CD4-positive, alpha-beta T cell treated with Interleukin-21 for 1 hour (primary cell): ENCODE results near the gene STPG3.
A peak's percentile ranks its signal among the peaks of the same experiment; 100 is the strongest.

ENCODE experiments used
- DNase-seq: peaks from one replicate; pipeline ENCODE4 v3.0.0-alpha.2; 2020

STPG3 gene

GRCh38 chr9:137267933-137268355, 16.9 kb downstream of the STPG3 start:
- DNase-seq, result no peak

GRCh38 chr9:137268538-137269201, 17.6 kb downstream of the STPG3 start:
- DNase-seq, result no peak

GRCh38 chr9:137269231-137269772, 18.2 kb downstream of the STPG3 start:
- DNase-seq, result no peak

GRCh38 chr9:137270929-137271695, 20.0 kb downstream of the STPG3 start:
- DNase-seq, result peak; percentile 23

- DNase-seq, result no peak
Measured at GRCh38 chr9:137271696-137272076, 20.6 kb downstream of the STPG3 start.

- DNase-seq, result no peak
Measured at GRCh38 chr9:137272241-137273094, 21.4 kb downstream of the STPG3 start.

GRCh38 chr9:137273095-137273490, 22.0 kb downstream of the STPG3 start:
- no peak for DNase-seq

GRCh38 chr9:137273611-137274320, 22.7 kb downstream of the STPG3 start:
- no peak for DNase-seq

GRCh38 chr9:137275203-137275587, 24.1 kb downstream of the STPG3 start:
- DNase-seq, result no peak

- no peak for DNase-seq
Measured at GRCh38 chr9:137275588-137276472, 24.7 kb downstream of the STPG3 start.

- no peak for DNase-seq
Measured at GRCh38 chr9:137276473-137277328, 25.6 kb downstream of the STPG3 start.

- DNase-seq, result peak; percentile 35
Measured at GRCh38 chr9:137277329-137278041, 26.4 kb downstream of the STPG3 start, which contains the start of gene TOR4A. TOR4A (plus strand) TSS chr9:137277726; CDS start chr9:137278690, 964 bp downstream.

- no peak for DNase-seq
Measured at GRCh38 chr9:137278061-137278701, 27.1 kb downstream of the STPG3 start.

- no peak for DNase-seq
Measured at GRCh38 chr9:137278721-137279711, 27.9 kb downstream of the STPG3 start.

GRCh38 chr9:137279741-137280473, 28.8 kb downstream of the STPG3 start:
- DNase-seq, result no peak

- DNase-seq, result no peak
Measured at GRCh38 chr9:137280474-137281344, 29.6 kb downstream of the STPG3 start.
